NCI-H128 (cell line): ENCODE results near the gene BRD2.

Experiments
- DNase-seq: peaks from one replicate; lab custom pipeline; 2025; ENCODE audit not compliant: unreplicated experiment; lab: John Stamatoyannopoulos, UW

The BRD2 gene

GRCh38 chr6:33023536-33023935 lies 55.1 kb downstream of the BRD2 start:
- no peak for DNase-seq

- DNase-seq: no peak
These were observed 56.1 kb downstream of the BRD2 start for GRCh38 chr6:33024521-33024920.

- no peak for DNase-seq
These were observed 59.9 kb downstream of the BRD2 start for GRCh38 chr6:33028220-33028849.

GRCh38 chr6:33029328-33030184 lies 61.2 kb downstream of the BRD2 start:
- no peak for DNase-seq

GRCh38 chr6:33030245-33030644 lies 61.9 kb downstream of the BRD2 start:
- no peak for DNase-seq
